Measurements from ENCODE around the gene ROR2.
"Not testable (repeated sequence)": the region's sequence is repeated elsewhere in the genome, so short reads cannot be mapped to it uniquely, and the experiment has no call there.

The ROR2 gene

GRCh38 chr9:91923145-91923544 lies 26.9 kb downstream of the ROR2 start:
- DNase-seq (ENCODE audit: low spot score) = no peak

GRCh38 chr9:91921371-91921770 lies 28.7 kb downstream of the ROR2 start:
- DNase-seq (ENCODE audit: low spot score) = no peak

GRCh38 chr9:91920630-91921350 lies 29.2 kb downstream of the ROR2 start:
- DNase-seq (ENCODE audit: low spot score) = no peak

GRCh38 chr9:91919621-91920020 lies 30.4 kb downstream of the ROR2 start:
- DNase-seq (ENCODE audit: low spot score) = no peak

GRCh38 chr9:91917436-91917835 lies 32.6 kb downstream of the ROR2 start:
- no peak for DNase-seq (ENCODE audit: low spot score)

- DNase-seq (ENCODE audit: low spot score) = no peak
These were observed 34.3 kb downstream of the ROR2 start for GRCh38 chr9:91915524-91916263.

GRCh38 chr9:91914937-91915336 lies 35.1 kb downstream of the ROR2 start:
- DNase-seq (ENCODE audit: low spot score) = no peak

GRCh38 chr9:91914404-91914803 lies 35.6 kb downstream of the ROR2 start:
- no peak for DNase-seq (ENCODE audit: low spot score)

- no peak for DNase-seq (ENCODE audit: low spot score)
These were observed 36.0 kb downstream of the ROR2 start for GRCh38 chr9:91913986-91914385.

GRCh38 chr9:91913096-91913495 lies 36.9 kb downstream of the ROR2 start:
- no peak for DNase-seq (ENCODE audit: low spot score)

GRCh38 chr9:91911657-91912056 lies 38.4 kb downstream of the ROR2 start:
- DNase-seq (ENCODE audit: low spot score) = no peak

GRCh38 chr9:91909256-91909655 lies 40.8 kb downstream of the ROR2 start:
- not testable (repeated sequence) for DNase-seq (ENCODE audit: low spot score)

GRCh38 chr9:91908746-91909145 lies 41.3 kb downstream of the ROR2 start:
- DNase-seq (ENCODE audit: low spot score) = no peak

GRCh38 chr9:91908293-91908623 lies 41.8 kb downstream of the ROR2 start:
- no peak for DNase-seq (ENCODE audit: low spot score)

- no peak for DNase-seq (ENCODE audit: low spot score)
These were observed 42.3 kb downstream of the ROR2 start for GRCh38 chr9:91907484-91908292.

- DNase-seq (ENCODE audit: low spot score) = no peak
These were observed 44.0 kb downstream of the ROR2 start for GRCh38 chr9:91905991-91906469.

- DNase-seq (ENCODE audit: low spot score) = no peak
These were observed 44.8 kb downstream of the ROR2 start for GRCh38 chr9:91905237-91905650.

- no peak for DNase-seq (ENCODE audit: low spot score)
These were observed 45.3 kb downstream of the ROR2 start for GRCh38 chr9:91904588-91905236.

- DNase-seq (ENCODE audit: low spot score) = no peak
These were observed 46.7 kb downstream of the ROR2 start for GRCh38 chr9:91903126-91903911.

GRCh38 chr9:91902475-91903125 lies 47.4 kb downstream of the ROR2 start:
- DNase-seq (ENCODE audit: low spot score) = no peak

- DNase-seq (ENCODE audit: low spot score) = no peak
These were observed 49.2 kb downstream of the ROR2 start for GRCh38 chr9:91900797-91901177.
